ENCODE measurements around the gene IL6. TPM values are rescaled to one million over a fixed set of nuclear protein-coding genes. Genes with fewer than 3 reads are reported as not detected.

The IL6 gene
- total RNA-seq, 1 experiment from 2014 or later = not detected

DNA sequence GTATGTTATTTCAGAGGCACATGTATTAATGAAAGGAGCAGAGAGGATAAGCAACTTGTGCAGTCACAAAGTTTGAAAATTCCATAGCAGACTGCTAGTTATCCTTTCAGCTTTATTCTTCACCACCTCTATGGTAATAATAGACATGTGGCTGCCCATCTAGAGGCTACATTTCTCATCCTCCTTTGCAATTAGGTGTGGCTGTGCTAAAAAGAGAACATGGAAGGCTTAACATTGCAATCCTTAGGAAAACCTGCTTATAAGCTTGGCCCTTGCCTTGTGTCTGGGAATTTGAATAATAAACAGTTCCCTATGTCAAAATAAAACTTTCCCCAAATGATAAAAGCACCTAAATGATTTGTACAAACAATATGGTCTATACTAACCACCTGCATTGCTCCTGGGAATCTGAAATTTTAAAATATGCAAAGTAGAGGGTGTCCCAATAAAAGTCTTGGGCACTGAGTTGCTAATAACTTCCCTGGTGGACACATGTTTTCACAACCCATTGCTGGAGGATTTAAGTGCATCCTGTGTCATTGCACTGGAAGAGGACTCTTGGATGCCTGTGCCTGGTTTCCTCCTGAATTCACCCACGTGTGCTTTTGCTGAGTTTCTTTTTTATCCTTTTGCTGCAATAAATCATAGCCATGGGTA lies 30.5 kb downstream of the IL6 start:
- Histone ChIP-seq H3K9me2 (ENCODE audit: insufficient read depth) (no peaks in the 10 kb centered on the region), H3K4me1 (ENCODE audit: control insufficient read depth in 1 of 2, insufficient read depth in 2 of 2, low read length in 2 of 2) (no peaks in the 10 kb centered on the region), H3K9me3 (ENCODE audit: control insufficient read depth in 1 of 2, insufficient read depth in 1 of 2, low read depth in 1 of 2, low read length in 2 of 2) (no peaks in the 10 kb centered on the region), H3K27me3 (ENCODE audit: insufficient read depth, low read length) (no peaks in the 10 kb centered on the region), H2AFZ (ENCODE audit: low read depth, low read length, poor library complexity, severe bottlenecking) (no peak overlapping the region), H3K79me2 (ENCODE audit: insufficient read depth, low read length) (no peaks in the 10 kb centered on the region), H3K4me2 (ENCODE audit: low read length) (no peak overlapping the region), H3K9ac (ENCODE audit: low read length) (no peak overlapping the region), H3K36me3 (ENCODE audit: control insufficient read depth in 1 of 2, insufficient read depth in 2 of 2, low read length in 2 of 2) (no peaks in the 10 kb centered on the region), H4K20me1 (ENCODE audit: insufficient read depth) (no peaks in the 10 kb centered on the region), H3K4me3 (replicated peaks in 1 of 2; ENCODE audit: low read depth in 1 of 2, low read length in 2 of 2) (no peak overlapping the region), H3K27ac (ENCODE audit: low read depth, low read length) (no peak overlapping the region)
- intact Hi-C loops (cut with micrococcal nuclease) = no loop called here
- ATAC-seq (no peak), DNase-seq (ENCODE audit: low read depth, low spot score) (no peak)
- RAD21 ChIA-PET (ENCODE audit: low non-redundant PET in 1 of 2, low total read pairs in 2 of 2, uncharacterized antibody in 2 of 2, unreplicated experiment in 2 of 2) = no interaction called here
- TF ChIP-seq POLR2A (IDR thresholded peaks at IDR 0.05; ENCODE audit: borderline replicate concordance, extremely low read depth, insufficient read depth, insufficient read length) (no peak), EZH2 (IDR thresholded peaks at IDR 0.05) (no peak), EZH2phosphoT487 (IDR thresholded peaks at IDR 0.05; ENCODE audit: borderline replicate concordance) (no peak), TCF7L2 (IDR thresholded peaks at IDR 0.05; ENCODE audit: borderline replicate concordance, extremely low read depth, insufficient read depth, insufficient read length) (no peak), CEBPB (IDR thresholded peaks at IDR 0.05; ENCODE audit: low read depth) (no peak)
- no TSS peak for BruUV-seq (replicated peaks)
- CTCF ChIA-PET = no interaction called here
- POLR2A ChIA-PET = no interaction called here

DNA sequence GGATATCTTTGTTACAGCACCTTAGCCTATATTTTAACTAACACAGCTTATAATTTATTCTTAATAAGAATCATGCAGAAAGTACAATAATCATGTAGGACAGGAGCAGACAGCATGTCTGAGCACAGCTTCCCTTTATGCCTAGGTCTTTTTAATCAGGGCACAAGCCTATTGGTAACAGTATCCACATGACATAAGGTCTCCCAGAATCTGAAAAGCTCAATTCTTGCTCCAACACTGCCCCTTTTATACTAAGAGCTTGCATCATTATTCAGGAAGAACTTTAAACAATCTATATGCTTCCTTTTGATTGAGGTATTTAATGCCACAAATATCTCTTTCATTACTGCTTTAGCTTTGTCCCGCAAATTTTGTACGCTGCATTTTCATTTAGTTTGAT lies 31.6 kb downstream of the IL6 start:
- intact Hi-C loops (cut with micrococcal nuclease) = no loop called here
- ChIA-PET RAD21 (ENCODE audit: low non-redundant PET in 1 of 2, low total read pairs in 2 of 2, uncharacterized antibody in 2 of 2, unreplicated experiment in 2 of 2) (no interaction called here), CTCF (no interaction called here), POLR2A (no interaction called here)
- BruUV-seq (replicated peaks) = no TSS peak
- ATAC-seq (no peak), DNase-seq (ENCODE audit: low read depth, low spot score) (no peak)
- no peaks in the 10 kb centered on the region for H3K79me2 ChIP-seq (ENCODE audit: insufficient read depth, low read length)
- H2AFZ ChIP-seq (ENCODE audit: low read depth, low read length, poor library complexity, severe bottlenecking) = no peak overlapping the region
- no peaks in the 10 kb centered on the region for H3K4me1 ChIP-seq (ENCODE audit: control insufficient read depth in 1 of 2, insufficient read depth in 2 of 2, low read length in 2 of 2)
- no peak overlapping the region for H3K9ac ChIP-seq (ENCODE audit: low read length)
- no peaks in the 10 kb centered on the region for H4K20me1 ChIP-seq (ENCODE audit: insufficient read depth)
- H3K9me2 ChIP-seq (ENCODE audit: insufficient read depth) = no peaks in the 10 kb centered on the region
- H3K27ac ChIP-seq (ENCODE audit: low read depth, low read length) = no peak overlapping the region
- H3K36me3 ChIP-seq (ENCODE audit: control insufficient read depth in 1 of 2, insufficient read depth in 2 of 2, low read length in 2 of 2) = no peaks in the 10 kb centered on the region
- H3K4me3 ChIP-seq (replicated peaks in 1 of 2; ENCODE audit: low read depth in 1 of 2, low read length in 2 of 2) = no peak overlapping the region
- no peak overlapping the region for H3K4me2 ChIP-seq (ENCODE audit: low read length)
- no peaks in the 10 kb centered on the region for H3K9me3 ChIP-seq (ENCODE audit: control insufficient read depth in 1 of 2, insufficient read depth in 1 of 2, low read depth in 1 of 2, low read length in 2 of 2)
- H3K27me3 ChIP-seq (ENCODE audit: insufficient read depth, low read length) = no peaks in the 10 kb centered on the region
- TF ChIP-seq YY1 (IDR thresholded peaks at IDR 0.05; ENCODE audit: extremely low read depth, insufficient replicate concordance, low read depth, low read length) (no peak), SP1 (IDR thresholded peaks at IDR 0.05; ENCODE audit: low read depth) (no peak), ZNF274 (IDR thresholded peaks at IDR 0.05; ENCODE audit: low read depth, low read length) (no peak), TCF7L2 (IDR thresholded peaks at IDR 0.05; ENCODE audit: borderline replicate concordance, extremely low read depth, insufficient read depth, insufficient read length) (no peak), ELF1 (IDR thresholded peaks at IDR 0.05; ENCODE audit: borderline replicate concordance, low read depth) (no peak), POLR2AphosphoS5 (IDR thresholded peaks at IDR 0.05; ENCODE audit: low read depth, low read length) (no peak), EGR1 (IDR thresholded peaks at IDR 0.05; ENCODE audit: low read depth) (no peak), CEBPB (IDR thresholded peaks at IDR 0.05; ENCODE audit: low read depth) (no peak), CBX3 (IDR thresholded peaks at IDR 0.05; ENCODE audit: low read depth) (no peak), POLR2A (IDR thresholded peaks at IDR 0.05; ENCODE audit: borderline replicate concordance, extremely low read depth, insufficient read depth, insufficient read length) (no peak)
- TF ChIP-seq, protein P1, sequence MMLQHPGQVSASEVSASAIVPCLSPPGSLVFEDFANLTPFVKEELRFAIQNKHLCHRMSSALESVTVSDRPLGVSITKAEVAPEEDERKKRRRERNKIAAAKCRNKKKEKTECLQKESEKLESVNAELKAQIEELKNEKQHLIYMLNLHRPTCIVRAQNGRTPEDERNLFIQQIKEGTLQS (IDR thresholded peaks at IDR 0.05) = no peak
- TF ChIP-seq, protein P2, sequence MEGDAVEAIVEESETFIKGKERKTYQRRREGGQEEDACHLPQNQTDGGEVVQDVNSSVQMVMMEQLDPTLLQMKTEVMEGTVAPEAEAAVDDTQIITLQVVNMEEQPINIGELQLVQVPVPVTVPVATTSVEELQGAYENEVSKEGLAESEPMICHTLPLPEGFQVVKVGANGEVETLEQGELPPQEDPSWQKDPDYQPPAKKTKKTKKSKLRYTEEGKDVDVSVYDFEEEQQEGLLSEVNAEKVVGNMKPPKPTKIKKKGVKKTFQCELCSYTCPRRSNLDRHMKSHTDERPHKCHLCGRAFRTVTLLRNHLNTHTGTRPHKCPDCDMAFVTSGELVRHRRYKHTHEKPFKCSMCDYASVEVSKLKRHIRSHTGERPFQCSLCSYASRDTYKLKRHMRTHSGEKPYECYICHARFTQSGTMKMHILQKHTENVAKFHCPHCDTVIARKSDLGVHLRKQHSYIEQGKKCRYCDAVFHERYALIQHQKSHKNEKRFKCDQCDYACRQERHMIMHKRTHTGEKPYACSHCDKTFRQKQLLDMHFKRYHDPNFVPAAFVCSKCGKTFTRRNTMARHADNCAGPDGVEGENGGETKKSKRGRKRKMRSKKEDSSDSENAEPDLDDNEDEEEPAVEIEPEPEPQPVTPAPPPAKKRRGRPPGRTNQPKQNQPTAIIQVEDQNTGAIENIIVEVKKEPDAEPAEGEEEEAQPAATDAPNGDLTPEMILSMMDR (IDR thresholded peaks at IDR 0.05 in 2 of 3, conservative IDR thresholded peaks at IDR 0.05 in 1 of 3; ENCODE audit: borderline replicate concordance in 1 of 3, insufficient read depth in 1 of 3, low read depth in 2 of 3, low read length in 2 of 3) = no peak
- TF ChIP-seq, protein P3, sequence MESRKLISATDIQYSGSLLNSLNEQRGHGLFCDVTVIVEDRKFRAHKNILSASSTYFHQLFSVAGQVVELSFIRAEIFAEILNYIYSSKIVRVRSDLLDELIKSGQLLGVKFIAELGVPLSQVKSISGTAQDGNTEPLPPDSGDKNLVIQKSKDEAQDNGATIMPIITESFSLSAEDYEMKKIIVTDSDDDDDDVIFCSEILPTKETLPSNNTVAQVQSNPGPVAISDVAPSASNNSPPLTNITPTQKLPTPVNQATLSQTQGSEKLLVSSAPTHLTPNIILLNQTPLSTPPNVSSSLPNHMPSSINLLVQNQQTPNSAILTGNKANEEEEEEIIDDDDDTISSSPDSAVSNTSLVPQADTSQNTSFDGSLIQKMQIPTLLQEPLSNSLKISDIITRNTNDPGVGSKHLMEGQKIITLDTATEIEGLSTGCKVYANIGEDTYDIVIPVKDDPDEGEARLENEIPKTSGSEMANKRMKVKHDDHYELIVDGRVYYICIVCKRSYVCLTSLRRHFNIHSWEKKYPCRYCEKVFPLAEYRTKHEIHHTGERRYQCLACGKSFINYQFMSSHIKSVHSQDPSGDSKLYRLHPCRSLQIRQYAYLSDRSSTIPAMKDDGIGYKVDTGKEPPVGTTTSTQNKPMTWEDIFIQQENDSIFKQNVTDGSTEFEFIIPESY (IDR thresholded peaks at IDR 0.05; ENCODE audit: extremely low read depth, insufficient replicate concordance, low read length) = no peak

Data from HCT116 (cell line).